PFSK-1 (cell line): ENCODE results near the gene SLCO2A1.

Experiments used
- POLR2AphosphoS5 ChIP-seq: IDR thresholded peaks from 2 replicates; pipeline ENCODE4 v1.6.1; 2012; ENCODE audit warnings: low read depth, mild to moderate bottlenecking, control low read depth, low read length, moderate library complexity
- REST ChIP-seq, 2 experiments: IDR thresholded peaks; 2 replicates each; pipeline versions ENCODE4 v1.6.1 to v1.8.0; 2011 to 2012; ENCODE audit warnings: low read depth in 2 of 2, low read length in 2 of 2, control low read depth in 1 of 2, inconsistent platforms in 1 of 2, mild to moderate bottlenecking in 1 of 2, moderate library complexity in 1 of 2; ENCODE audit not compliant: insufficient read depth in 1 of 2
- SIN3A ChIP-seq: IDR thresholded peaks from 2 replicates; pipeline ENCODE4 v1.6.1; 2012; ENCODE audit warnings: mild to moderate bottlenecking, low read length, moderate library complexity, borderline replicate concordance; ENCODE audit not compliant: insufficient read depth
- TAF1 ChIP-seq: IDR thresholded peaks from 2 replicates; pipeline ENCODE4 v1.6.1; 2012; ENCODE audit warnings: low read length, control low read depth, borderline replicate concordance; ENCODE audit not compliant: insufficient read depth

- TF ChIP-seq TAF1: no peak
- TF ChIP-seq POLR2AphosphoS5: no peak
- no peak for TF ChIP-seq REST (IDR thresholded peaks at IDR 0.05; ENCODE audit: insufficient read depth in 1 of 2, low read depth in 2 of 2, low read length in 2 of 2)
- TF ChIP-seq SIN3A: no peak
Measured at GRCh38 chr3:134048278-134048996, 18.7 kb upstream of the SLCO2A1 start.
